Right lobe of liver (tissue), 4 donors: ENCODE data around the gene MGRN1.

Source experiments
- CTCF ChIP-seq, 4 donors: fragments of 200-600 bp in 3 of 4; fragments of 450-650 bp in 1 of 4; IDR thresholded peaks; one replicate each; pipeline versions ENCODE4 v1.5.1 to v1.8.0; 2016 to 2022; ENCODE audit warnings: antibody characterized with exemption in 4 of 4, mild to moderate bottlenecking in 2 of 4
- POLR2A ChIP-seq: fragments of 450-650 bp; IDR thresholded peaks from one replicate; pipeline ENCODE4 v1.6.1; 2017; ENCODE audit warnings: antibody characterized with exemption, mild to moderate bottlenecking
- donor health status: DM: no; HTN: no; CAD: no.
- donor health status: DM: no; HTN: no; CAD: no.
- donor health status: DM: no; HTN: yes; CAD: no.

GRCh38 chr16:4690946-4691665 lies 66.5 kb downstream of the MGRN1 start:
- TF ChIP-seq POLR2A (no peak), CTCF (IDR thresholded peaks at IDR 0.05) (no peak)
